Osteoblast (primary cell): ENCODE measurements around the gene COL24A1. TPM values are rescaled to one million over a fixed set of nuclear protein-coding genes. Genes with fewer than 3 reads are reported as not detected.
A peak's percentile ranks its signal among the peaks of the same experiment; 100 is the strongest.
"Not testable (repeated sequence)": the region's sequence is repeated elsewhere in the genome, so short reads cannot be mapped to it uniquely, and the experiment has no call there.

Source experiments
- DNase-seq: peaks from one replicate; pipeline ENCODE4 v3.0.0; 2011; ENCODE audit warnings: low spot score, mixed read lengths; ENCODE audit not compliant: insufficient read length; ENCODE audit errors: missing footprints
- H2AFZ ChIP-seq: 2 replicates; pipeline ENCODE4 v1.6.0; 2011; ENCODE audit warnings: mild to moderate bottlenecking, low read length
- H3K27ac ChIP-seq: 2 replicates; pipeline ENCODE4 v1.5.1; 2011; ENCODE audit warnings: mild to moderate bottlenecking, low read depth, low read length, moderate library complexity
- H3K27me3 ChIP-seq: 2 replicates; pipeline ENCODE4 v1.6.0; 2012; ENCODE audit warnings: mild to moderate bottlenecking, control low read depth, inconsistent platforms, low read length, moderate library complexity; ENCODE audit not compliant: insufficient read depth
- H3K36me3 ChIP-seq: 2 replicates; pipeline ENCODE4 v1.5.1; 2011; ENCODE audit warnings: mild to moderate bottlenecking, low read length, control low read depth, moderate library complexity; ENCODE audit not compliant: insufficient read depth
- H3K4me1 ChIP-seq: 2 replicates; pipeline ENCODE4 v1.5.1; 2011; ENCODE audit warnings: mild to moderate bottlenecking, low read length, control low read depth, moderate library complexity; ENCODE audit not compliant: insufficient read depth
- H3K4me2 ChIP-seq: 2 replicates; pipeline ENCODE4 v1.6.0; 2011; ENCODE audit warnings: mild to moderate bottlenecking, low read length; ENCODE audit not compliant: insufficient read depth
- H3K4me3 ChIP-seq: fragments of 200-600 bp; sonication (generic); 3 replicates; pipeline ENCODE4 v1.5.1; 2012; ENCODE audit warnings: mild to moderate bottlenecking, low read length, inconsistent platforms; ENCODE audit not compliant: insufficient read depth
- H3K79me2 ChIP-seq: 2 replicates; pipeline ENCODE4 v1.6.0; 2012; ENCODE audit warnings: mild to moderate bottlenecking, low read length, control low read depth, inconsistent platforms; ENCODE audit not compliant: insufficient read depth
- H3K9me3 ChIP-seq: 2 replicates; pipeline ENCODE4 v1.5.1; 2011; ENCODE audit warnings: low read depth, low read length, control low read depth
- H4K20me1 ChIP-seq: 2 replicates; pipeline ENCODE4 v1.6.0; 2012; ENCODE audit warnings: mild to moderate bottlenecking, low read length, control low read depth; ENCODE audit not compliant: insufficient read depth
- total RNA-seq: library from RNA; depleted of rRNA; stranded (reverse); fragments of >200 nt; gene quantifications from 2 replicates; pipeline ENCODE4 v1.2.3, GENCODE V29; 2012
- TF ChIP-seq, protein P1 (sequence below): IDR thresholded peaks from 2 replicates; pipeline ENCODE4 v1.5.1; 2011; ENCODE audit warnings: mild to moderate bottlenecking, low read depth, low read length, moderate library complexity; ENCODE audit errors: extremely low read depth

COL24A1 gene
- total RNA-seq, 1 donor, result 1.1 TPM

DNA sequence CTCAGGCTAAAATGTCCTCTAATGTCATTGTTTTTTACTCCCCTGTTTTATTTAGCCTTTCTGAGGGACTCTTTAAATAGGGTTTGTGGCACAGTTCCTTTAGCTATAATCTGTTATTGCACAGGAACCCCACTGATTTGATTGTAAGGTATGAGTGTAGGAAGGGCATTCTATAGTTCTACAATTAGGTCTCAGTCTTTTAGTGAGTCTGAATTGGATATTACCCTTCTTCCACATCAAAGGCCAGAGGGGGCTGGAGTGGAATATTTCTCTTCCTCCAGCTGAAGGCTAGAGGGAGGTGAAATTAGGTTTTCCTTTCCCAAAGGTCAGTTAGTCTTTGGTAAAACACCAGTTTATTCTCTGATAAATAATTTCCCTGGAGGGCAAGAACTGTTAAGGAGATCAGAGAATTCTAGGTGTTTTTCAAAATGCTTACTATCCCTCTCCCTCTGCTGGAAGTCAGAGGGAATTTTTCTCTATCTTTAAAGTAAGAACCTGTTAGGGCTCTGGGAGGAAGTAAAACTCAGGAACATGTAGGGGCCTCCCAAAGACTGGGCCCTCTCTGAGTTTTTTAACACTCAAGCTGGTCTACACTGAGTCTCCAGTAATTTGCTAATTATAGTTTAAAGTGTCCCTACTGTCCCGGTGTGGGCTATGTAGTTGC lies 272.1 kb downstream of the COL24A1 start:
- TF ChIP-seq, protein P1, sequence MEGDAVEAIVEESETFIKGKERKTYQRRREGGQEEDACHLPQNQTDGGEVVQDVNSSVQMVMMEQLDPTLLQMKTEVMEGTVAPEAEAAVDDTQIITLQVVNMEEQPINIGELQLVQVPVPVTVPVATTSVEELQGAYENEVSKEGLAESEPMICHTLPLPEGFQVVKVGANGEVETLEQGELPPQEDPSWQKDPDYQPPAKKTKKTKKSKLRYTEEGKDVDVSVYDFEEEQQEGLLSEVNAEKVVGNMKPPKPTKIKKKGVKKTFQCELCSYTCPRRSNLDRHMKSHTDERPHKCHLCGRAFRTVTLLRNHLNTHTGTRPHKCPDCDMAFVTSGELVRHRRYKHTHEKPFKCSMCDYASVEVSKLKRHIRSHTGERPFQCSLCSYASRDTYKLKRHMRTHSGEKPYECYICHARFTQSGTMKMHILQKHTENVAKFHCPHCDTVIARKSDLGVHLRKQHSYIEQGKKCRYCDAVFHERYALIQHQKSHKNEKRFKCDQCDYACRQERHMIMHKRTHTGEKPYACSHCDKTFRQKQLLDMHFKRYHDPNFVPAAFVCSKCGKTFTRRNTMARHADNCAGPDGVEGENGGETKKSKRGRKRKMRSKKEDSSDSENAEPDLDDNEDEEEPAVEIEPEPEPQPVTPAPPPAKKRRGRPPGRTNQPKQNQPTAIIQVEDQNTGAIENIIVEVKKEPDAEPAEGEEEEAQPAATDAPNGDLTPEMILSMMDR, result peak; percentile 59
- peak overlapping the region; percentile 45 for H2AFZ ChIP-seq
- H3K4me2 ChIP-seq, result no peak overlapping the region
- H3K4me1 ChIP-seq, result no peaks in the 10 kb centered on the region
- H3K27ac ChIP-seq, result no peak overlapping the region
- no peak overlapping the region for H3K4me3 ChIP-seq
- H3K36me3 ChIP-seq, result no peaks in the 10 kb centered on the region
- H4K20me1 ChIP-seq, result no peaks in the 10 kb centered on the region
- DNase-seq, result peak; percentile 21
- H3K27me3 ChIP-seq, result no peaks in the 10 kb centered on the region
- no peaks in the 10 kb centered on the region for H3K79me2 ChIP-seq
- no peaks in the 10 kb centered on the region for H3K9me3 ChIP-seq

- DNase-seq, result no peak
Observed at GRCh38 chr1:85867189-85867588, 289.4 kb downstream of the COL24A1 start.

DNA sequence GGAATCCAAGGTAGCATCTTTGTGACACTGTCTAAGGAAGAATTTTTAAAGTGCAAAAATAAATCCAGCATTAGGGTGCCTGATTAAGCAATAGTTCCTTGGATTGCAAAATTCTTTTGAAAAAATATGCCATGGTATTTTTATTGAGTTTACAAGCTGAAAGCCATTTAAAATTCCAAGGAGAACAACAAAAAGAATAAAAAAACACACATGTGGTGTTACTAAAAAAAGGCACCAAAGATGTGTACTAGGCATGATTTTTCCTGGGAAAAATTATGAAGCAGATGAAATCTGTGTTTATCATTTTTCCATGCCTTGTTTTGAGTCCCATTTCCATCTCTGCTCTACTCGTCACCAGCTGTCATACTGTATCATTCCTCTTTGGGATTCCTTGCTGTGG lies 291.4 kb downstream of the COL24A1 start:
- no peaks in the 10 kb centered on the region for H3K79me2 ChIP-seq
- H3K4me2 ChIP-seq, result no peak overlapping the region
- H3K9me3 ChIP-seq, result no peaks in the 10 kb centered on the region
- DNase-seq, result no peak
- no peaks in the 10 kb centered on the region for H3K4me1 ChIP-seq
- no peaks in the 10 kb centered on the region for H4K20me1 ChIP-seq
- TF ChIP-seq, protein P1, result no peak
- H3K27me3 ChIP-seq, result no peaks in the 10 kb centered on the region
- H2AFZ ChIP-seq, result no peak overlapping the region
- no peak overlapping the region for H3K4me3 ChIP-seq
- no peaks in the 10 kb centered on the region for H3K36me3 ChIP-seq
- H3K27ac ChIP-seq, result no peak overlapping the region

More at GRCh38 chr1:85867189-85867588, 289.4 kb downstream of the COL24A1 start:
- no peaks in the 10 kb centered on the region for H4K20me1 ChIP-seq
- no peak overlapping the region for H3K4me3 ChIP-seq
- no peaks in the 10 kb centered on the region for H3K36me3 ChIP-seq
- no peak overlapping the region for H3K27ac ChIP-seq
- H3K9me3 ChIP-seq, result no peaks in the 10 kb centered on the region
- no peak overlapping the region for H2AFZ ChIP-seq
- TF ChIP-seq, protein P1, result no peak
- H3K79me2 ChIP-seq, result no peaks in the 10 kb centered on the region
- H3K4me2 ChIP-seq, result no peak overlapping the region
- no peaks in the 10 kb centered on the region for H3K27me3 ChIP-seq
- no peaks in the 10 kb centered on the region for H3K4me1 ChIP-seq

DNA sequence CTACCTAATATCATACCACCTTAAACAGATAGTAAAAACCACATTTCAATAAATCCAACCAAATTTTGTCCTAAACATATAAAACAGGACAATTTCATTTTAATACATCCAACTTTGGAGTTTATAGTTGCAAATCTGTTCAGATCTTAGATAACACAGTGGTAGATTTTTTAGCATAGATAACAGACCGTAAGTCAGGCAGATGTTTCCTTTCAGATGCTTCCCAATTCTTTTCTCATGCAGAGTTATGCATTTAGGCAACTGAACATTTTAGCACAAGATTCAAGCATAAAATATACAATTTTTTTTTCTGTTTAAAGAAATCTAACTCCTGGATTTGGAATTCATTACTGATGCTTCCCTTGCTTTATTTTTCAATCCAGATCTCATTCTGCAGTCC lies 291.8 kb downstream of the COL24A1 start:
- no peak for DNase-seq

GRCh38 chr1:85863639-85864038 lies 292.9 kb downstream of the COL24A1 start:
- H3K9me3 ChIP-seq, H2AFZ ChIP-seq, H3K4me2 ChIP-seq, H3K4me1 ChIP-seq, H3K4me3 ChIP-seq, H3K27me3 ChIP-seq, H4K20me1 ChIP-seq, H3K36me3 ChIP-seq, H3K27ac ChIP-seq, DNase-seq, H3K79me2 ChIP-seq: not testable (repeated sequence)

More for the DNA sequence above, 291.8 kb downstream of the COL24A1 start:
- Histone ChIP-seq H3K4me1 (no peaks in the 10 kb centered on the region), H3K27me3 (no peaks in the 10 kb centered on the region), H3K4me2 (no peak overlapping the region), H4K20me1 (no peaks in the 10 kb centered on the region), H3K27ac (no peak overlapping the region), H2AFZ (no peak overlapping the region), H3K36me3 (no peaks in the 10 kb centered on the region), H3K9me3 (no peaks in the 10 kb centered on the region), H3K79me2 (no peaks in the 10 kb centered on the region), H3K4me3 (no peak overlapping the region)
- TF ChIP-seq, protein P1, result no peak
